ENCODE data around the gene VPS25. TPM values are rescaled to one million over a fixed set of nuclear protein-coding genes. Genes with fewer than 3 reads are reported as not detected.

The VPS25 gene
- total and polyA plus RNA-seq, 9 of the 15 experiments (the other 6 are each of a cell fraction or from before 2014, with no cell fraction given): 123 to 352 (median 180) TPM

DNA sequence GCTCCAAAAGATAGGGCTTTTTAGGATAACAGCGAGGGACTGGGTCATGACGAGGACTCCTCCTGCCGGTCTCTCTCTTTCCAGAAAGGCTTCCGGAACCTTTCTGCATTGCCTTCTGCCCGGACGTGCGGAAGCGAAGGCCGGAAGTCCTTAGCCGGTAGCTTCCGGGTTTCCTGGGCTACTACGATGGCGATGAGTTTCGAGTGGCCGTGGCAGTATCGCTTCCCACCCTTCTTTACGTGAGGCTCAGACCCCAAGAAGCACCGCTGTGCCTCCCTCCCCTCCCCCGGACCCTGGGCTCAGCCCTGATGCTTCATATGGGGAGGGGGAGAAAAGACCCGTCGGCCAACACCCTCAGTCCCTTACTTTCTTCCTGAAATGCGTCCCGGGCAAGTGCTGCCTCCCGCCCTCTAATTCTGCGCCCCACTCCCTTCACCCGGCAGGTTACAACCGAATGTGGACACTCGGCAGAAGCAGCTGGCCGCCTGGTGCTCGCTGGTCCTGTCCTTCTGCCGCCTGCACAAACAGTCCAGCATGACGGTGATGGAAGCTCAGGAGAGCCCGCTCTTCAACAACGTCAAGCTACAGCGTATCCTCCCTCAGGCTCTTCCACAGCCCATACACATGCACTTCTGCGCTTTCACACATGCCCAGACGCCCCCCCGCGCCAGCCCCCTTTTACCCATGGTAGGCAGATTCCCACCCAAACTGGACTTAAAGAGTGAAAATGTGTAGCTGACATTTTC is at the start of gene VPS25 (continued):
- TF ChIP-seq ZFPM2 (CRISPR knock-in tag; IDR thresholded peaks at IDR 0.05): no peak
- TF ChIP-seq, protein P1, sequence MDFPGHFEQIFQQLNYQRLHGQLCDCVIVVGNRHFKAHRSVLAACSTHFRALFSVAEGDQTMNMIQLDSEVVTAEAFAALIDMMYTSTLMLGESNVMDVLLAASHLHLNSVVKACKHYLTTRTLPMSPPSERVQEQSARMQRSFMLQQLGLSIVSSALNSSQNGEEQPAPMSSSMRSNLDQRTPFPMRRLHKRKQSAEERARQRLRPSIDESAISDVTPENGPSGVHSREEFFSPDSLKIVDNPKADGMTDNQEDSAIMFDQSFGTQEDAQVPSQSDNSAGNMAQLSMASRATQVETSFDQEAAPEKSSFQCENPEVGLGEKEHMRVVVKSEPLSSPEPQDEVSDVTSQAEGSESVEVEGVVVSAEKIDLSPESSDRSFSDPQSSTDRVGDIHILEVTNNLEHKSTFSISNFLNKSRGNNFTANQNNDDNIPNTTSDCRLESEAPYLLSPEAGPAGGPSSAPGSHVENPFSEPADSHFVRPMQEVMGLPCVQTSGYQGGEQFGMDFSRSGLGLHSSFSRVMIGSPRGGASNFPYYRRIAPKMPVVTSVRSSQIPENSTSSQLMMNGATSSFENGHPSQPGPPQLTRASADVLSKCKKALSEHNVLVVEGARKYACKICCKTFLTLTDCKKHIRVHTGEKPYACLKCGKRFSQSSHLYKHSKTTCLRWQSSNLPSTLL (IDR thresholded peaks at IDR 0.05): no peak
- TF ChIP-seq MTA2 (IDR thresholded peaks at IDR 0.05; ENCODE audit: low read depth): 0 out of 2 replicates have a peak, but pooled peaks have one; percentile 5
- 0 out of 2 replicates have a peak, but pooled peaks have one; percentile 39 for TF ChIP-seq HDAC2 (IDR thresholded peaks at IDR 0.05)
- TF ChIP-seq PHTF2 (CRISPR knock-in tag; IDR thresholded peaks at IDR 0.05): no peak
- no peak for TF ChIP-seq HMGN3 (IDR thresholded peaks at IDR 0.05; ENCODE audit: borderline replicate concordance, extremely low read depth, insufficient read length, low read depth, low read length)
- TF ChIP-seq ARID3B (CRISPR knock-in tag; IDR thresholded peaks at IDR 0.05; ENCODE audit: borderline replicate concordance): no peak
- TF ChIP-seq, protein P2, sequence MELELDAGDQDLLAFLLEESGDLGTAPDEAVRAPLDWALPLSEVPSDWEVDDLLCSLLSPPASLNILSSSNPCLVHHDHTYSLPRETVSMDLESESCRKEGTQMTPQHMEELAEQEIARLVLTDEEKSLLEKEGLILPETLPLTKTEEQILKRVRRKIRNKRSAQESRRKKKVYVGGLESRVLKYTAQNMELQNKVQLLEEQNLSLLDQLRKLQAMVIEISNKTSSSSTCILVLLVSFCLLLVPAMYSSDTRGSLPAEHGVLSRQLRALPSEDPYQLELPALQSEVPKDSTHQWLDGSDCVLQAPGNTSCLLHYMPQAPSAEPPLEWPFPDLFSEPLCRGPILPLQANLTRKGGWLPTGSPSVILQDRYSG (tag; conservative IDR thresholded peaks at IDR 0.05; ENCODE audit: low read depth): no peak
- no peak for TF ChIP-seq HMG20A (CRISPR knock-in tag; conservative IDR thresholded peaks at IDR 0.05)
- TF ChIP-seq ZNF253 (CRISPR knock-in tag; conservative IDR thresholded peaks at IDR 0.05): no peak
- TF ChIP-seq TAF1 (IDR thresholded peaks at IDR 0.05; ENCODE audit: control insufficient read depth, extremely low read depth, insufficient read depth, low read length, severe bottlenecking): peak; percentile 100
- TF ChIP-seq HNRNPL (IDR thresholded peaks at IDR 0.05; ENCODE audit: low read depth, low read length): no peak
- TF ChIP-seq FOXM1 (IDR thresholded peaks at IDR 0.05; ENCODE audit: low read depth): no peak
- no peak for TF ChIP-seq FOXM1 (CRISPR knock-in tag; IDR thresholded peaks at IDR 0.05; ENCODE audit: low read depth)
- peak; percentile 71 for TF ChIP-seq CHD1 (IDR thresholded peaks at IDR 0.05; ENCODE audit: low read length)
- TF ChIP-seq IRF2 (CRISPR knock-in tag; IDR thresholded peaks at IDR 0.05): no peak
- no peak for TF ChIP-seq GABPB2 (CRISPR knock-in tag; conservative IDR thresholded peaks at IDR 0.05)
- TF ChIP-seq ELF1 (tag; IDR thresholded peaks at IDR 0.05): peak; percentile 96
- TF ChIP-seq PML (IDR thresholded peaks at IDR 0.05; ENCODE audit: low read length): peak; percentile 85
- TF ChIP-seq ETV6 (IDR thresholded peaks at IDR 0.05; ENCODE audit: borderline replicate concordance in 1 of 2, low read depth in 2 of 2, low read length in 1 of 2): peak; percentile 81 to 89; a peak in 2 of 4 replicates
- TF ChIP-seq ETV6 (CRISPR knock-in tag; IDR thresholded peaks at IDR 0.05; ENCODE audit: borderline replicate concordance): no peak
- TF ChIP-seq MXI1 (IDR thresholded peaks at IDR 0.05; ENCODE audit: low read depth, low read length): no peak
- TF ChIP-seq RAD21 (CRISPR knock-in tag; conservative IDR thresholded peaks at IDR 0.05 in 1 of 2, IDR thresholded peaks at IDR 0.05 in 1 of 2): peak; percentile 11 to 43; a peak in 2 of 4 replicates
- TF ChIP-seq CHCHD3 (CRISPR knock-in tag; IDR thresholded peaks at IDR 0.05): no peak
